Measurements from ENCODE around the gene PDE7B. TPM values are rescaled to one million over a fixed set of nuclear protein-coding genes. Genes with fewer than 3 reads are reported as not detected.

The PDE7B gene
- total and polyA plus RNA-seq, 2 donors (not counting 1 experiment from before 2014, with no cell fraction given): 2.6 to 7.5 TPM

DNA sequence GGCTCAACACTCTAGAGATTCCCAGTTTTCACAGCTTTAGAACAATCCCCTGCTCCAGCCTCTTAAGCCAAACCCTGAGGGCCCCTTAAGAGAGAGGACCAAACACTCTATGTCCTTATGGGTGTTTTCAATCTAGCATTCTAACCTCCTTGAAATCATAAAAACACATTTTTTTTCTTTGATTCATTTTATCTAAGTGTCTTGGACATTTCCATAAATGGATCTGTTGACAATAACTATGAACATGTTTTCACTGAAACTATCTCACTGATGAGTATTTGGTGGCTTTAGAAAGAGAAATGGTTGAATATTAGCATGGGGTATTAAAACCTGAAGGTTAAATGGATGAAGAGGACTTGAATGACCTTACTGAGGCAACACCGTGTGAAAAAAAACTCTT lies 27.6 kb upstream of the PDE7B start:
- Histone ChIP-seq H4K20me1 (ENCODE audit: control insufficient read depth, insufficient read depth, low read length, poor library complexity, severe bottlenecking) (no peaks in the 10 kb centered on the region), H2AFZ (ENCODE audit: insufficient read depth, low read depth, low read length, poor library complexity, severe bottlenecking) (no peak overlapping the region), H3K4me2 (replicated peaks; ENCODE audit: low read depth, low read length, poor library complexity, severe bottlenecking) (no peak overlapping the region), H3K27ac (ENCODE audit: low read length in 2 of 2) (no peak overlapping the region), H3K27me3 (replicated peaks in 1 of 4; ENCODE audit: control extremely low read depth in 1 of 4, control insufficient read depth in 3 of 4, insufficient read depth in 4 of 4, low read length in 3 of 4) (no peaks in the 10 kb centered on the region), H3K9me3 (ENCODE audit: control extremely low read depth in 1 of 3, control insufficient read depth in 2 of 3, insufficient read depth in 1 of 3, low read length in 2 of 3) (no peaks in the 10 kb centered on the region), H3K4me1 (ENCODE audit: control insufficient read depth in 2 of 2, insufficient read depth in 2 of 2, low read length in 2 of 2) (peaks cover 0 to 4% of the 10 kb centered on the region in 2 donors), H3K79me2 (ENCODE audit: control insufficient read depth, insufficient read depth, low read length) (no peaks in the 10 kb centered on the region), H3K9ac (ENCODE audit: low read length) (no peak overlapping the region), H3K36me3 (replicated peaks in 1 of 2; ENCODE audit: control extremely low read depth in 1 of 2, control insufficient read depth in 1 of 2, extremely low read depth in 1 of 2, insufficient read depth in 2 of 2, low read length in 1 of 2) (no peaks in the 10 kb centered on the region), H3K4me3 (ENCODE audit: control extremely low read depth in 1 of 5, extremely low read depth in 1 of 5, insufficient read depth in 1 of 5, low read depth in 2 of 5, low read length in 4 of 5) (no peak overlapping the region)
- ATAC-seq (ENCODE audit: low read depth) (no peak), DNase-seq (no peak)
- CTCF ChIA-PET: no interaction called here
- TF ChIP-seq, protein P1, sequence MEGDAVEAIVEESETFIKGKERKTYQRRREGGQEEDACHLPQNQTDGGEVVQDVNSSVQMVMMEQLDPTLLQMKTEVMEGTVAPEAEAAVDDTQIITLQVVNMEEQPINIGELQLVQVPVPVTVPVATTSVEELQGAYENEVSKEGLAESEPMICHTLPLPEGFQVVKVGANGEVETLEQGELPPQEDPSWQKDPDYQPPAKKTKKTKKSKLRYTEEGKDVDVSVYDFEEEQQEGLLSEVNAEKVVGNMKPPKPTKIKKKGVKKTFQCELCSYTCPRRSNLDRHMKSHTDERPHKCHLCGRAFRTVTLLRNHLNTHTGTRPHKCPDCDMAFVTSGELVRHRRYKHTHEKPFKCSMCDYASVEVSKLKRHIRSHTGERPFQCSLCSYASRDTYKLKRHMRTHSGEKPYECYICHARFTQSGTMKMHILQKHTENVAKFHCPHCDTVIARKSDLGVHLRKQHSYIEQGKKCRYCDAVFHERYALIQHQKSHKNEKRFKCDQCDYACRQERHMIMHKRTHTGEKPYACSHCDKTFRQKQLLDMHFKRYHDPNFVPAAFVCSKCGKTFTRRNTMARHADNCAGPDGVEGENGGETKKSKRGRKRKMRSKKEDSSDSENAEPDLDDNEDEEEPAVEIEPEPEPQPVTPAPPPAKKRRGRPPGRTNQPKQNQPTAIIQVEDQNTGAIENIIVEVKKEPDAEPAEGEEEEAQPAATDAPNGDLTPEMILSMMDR (IDR thresholded peaks at IDR 0.05): no peak
- no peak for TF ChIP-seq EZH2 (IDR thresholded peaks at IDR 0.05; ENCODE audit: borderline replicate concordance, insufficient read depth, low read depth, low read length, poor library complexity, severe bottlenecking)
- H3K4me3 Mint-ChIP-seq: no peak overlapping the region
- no peak overlapping the region for H3K27ac Mint-ChIP-seq
- peaks cover 6% of the 10 kb centered on the region for H3K4me1 Mint-ChIP-seq
- H3K27me3 Mint-ChIP-seq: peaks cover 12% of the 10 kb centered on the region
- intact Hi-C loops (cut with micrococcal nuclease): no loop called here
- no CpG with 5 or more reads among the region's 1 CpG for WGBS (ENCODE audit: insufficient coverage)
- POLR2A ChIA-PET: no interaction called here
- no peaks in the 10 kb centered on the region for H3K9me3 Mint-ChIP-seq (ENCODE audit: insufficient read depth)

DNA sequence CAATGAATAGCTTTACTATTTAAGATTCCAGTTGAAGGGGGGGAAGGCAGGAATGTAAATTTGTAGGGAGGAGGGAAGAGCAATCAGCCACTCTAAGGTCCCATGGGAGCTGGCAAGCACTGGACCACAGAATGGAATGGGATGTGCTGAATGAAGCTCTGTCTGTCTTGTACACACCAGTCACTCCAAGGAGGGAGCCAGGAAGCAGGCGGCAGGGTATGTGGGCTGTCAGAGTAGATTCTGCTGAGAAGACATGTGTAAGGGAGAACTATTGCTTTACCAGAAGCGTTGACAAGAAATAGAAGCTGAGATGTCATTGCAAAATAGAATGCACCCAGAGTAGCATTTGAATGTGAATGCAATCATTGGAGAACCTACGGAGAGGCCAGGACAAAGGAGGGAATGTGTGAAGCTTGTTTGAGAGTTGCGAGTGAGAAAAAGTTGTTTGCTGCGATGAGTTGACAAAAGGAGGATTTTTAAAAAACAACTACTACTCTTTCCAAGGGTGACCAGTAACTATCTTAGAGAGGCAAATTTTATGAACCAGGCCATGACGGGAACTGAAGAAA lies 25.2 kb upstream of the PDE7B start:
- POLR2A ChIA-PET: no interaction called here

More for the DNA sequence above, 25.2 kb upstream of the PDE7B start:
- Histone ChIP-seq H3K4me1 (ENCODE audit: control insufficient read depth in 2 of 2, insufficient read depth in 2 of 2, low read length in 2 of 2) (no peaks in the 10 kb centered on the region), H3K9ac (ENCODE audit: low read length) (no peak overlapping the region), H3K79me2 (ENCODE audit: control insufficient read depth, insufficient read depth, low read length) (no peaks in the 10 kb centered on the region), H3K27me3 (replicated peaks in 1 of 4; ENCODE audit: control extremely low read depth in 1 of 4, control insufficient read depth in 3 of 4, insufficient read depth in 4 of 4, low read length in 3 of 4) (no peaks in the 10 kb centered on the region), H3K4me3 (ENCODE audit: control extremely low read depth in 1 of 5, extremely low read depth in 1 of 5, insufficient read depth in 1 of 5, low read depth in 2 of 5, low read length in 4 of 5) (no peak overlapping the region), H3K9me3 (ENCODE audit: control extremely low read depth in 1 of 3, control insufficient read depth in 2 of 3, insufficient read depth in 1 of 3, low read length in 2 of 3) (no peaks in the 10 kb centered on the region), H3K36me3 (replicated peaks in 1 of 2; ENCODE audit: control extremely low read depth in 1 of 2, control insufficient read depth in 1 of 2, extremely low read depth in 1 of 2, insufficient read depth in 2 of 2, low read length in 1 of 2) (no peaks in the 10 kb centered on the region), H3K4me2 (replicated peaks; ENCODE audit: low read depth, low read length, poor library complexity, severe bottlenecking) (no peak overlapping the region), H4K20me1 (ENCODE audit: control insufficient read depth, insufficient read depth, low read length, poor library complexity, severe bottlenecking) (no peaks in the 10 kb centered on the region), H2AFZ (ENCODE audit: insufficient read depth, low read depth, low read length, poor library complexity, severe bottlenecking) (no peak overlapping the region), H3K27ac (ENCODE audit: low read length in 2 of 2) (no peak overlapping the region)
- CTCF ChIA-PET: no interaction called here
- no peak overlapping the region for H3K27ac Mint-ChIP-seq
- H3K4me1 Mint-ChIP-seq: no peaks in the 10 kb centered on the region
- no peak for DNase-seq
- no peak overlapping the region for H3K4me3 Mint-ChIP-seq
- no peak for TF ChIP-seq EZH2 (IDR thresholded peaks at IDR 0.05; ENCODE audit: borderline replicate concordance, insufficient read depth, low read depth, low read length, poor library complexity, severe bottlenecking)
- TF ChIP-seq, protein P1 (IDR thresholded peaks at IDR 0.05): no peak
- H3K27me3 Mint-ChIP-seq: peaks cover 12% of the 10 kb centered on the region
- 95% methylated on average over 3 of the region's 6 CpGs for WGBS (ENCODE audit: insufficient coverage)
- no peaks in the 10 kb centered on the region for H3K9me3 Mint-ChIP-seq (ENCODE audit: insufficient read depth)
- intact Hi-C loops (cut with micrococcal nuclease): no loop called here
- ATAC-seq (ENCODE audit: low read depth): no peak
